HepG2 (cell line): Measurements from ENCODE around the gene EFNA3. TPM values are rescaled to one million over a fixed set of nuclear protein-coding genes. Genes with fewer than 3 reads are reported as not detected.
A peak's percentile ranks its signal among the peaks of the same experiment; 100 is the strongest.

Experiments
- HDAC2 ChIP-seq: sonication (generic); formaldehyde crosslinking; IDR thresholded peaks from 2 replicates; pipeline ENCODE4 v1.4.0; 2020; ENCODE audit warnings: missing genetic modification reagents
- KAT2B ChIP-seq: fragments of 150-350 bp; IDR thresholded peaks from 2 replicates; pipeline ENCODE4 v1.6.1; 2014; ENCODE audit warnings: low read depth, low read length, borderline replicate concordance
- SNAI1 ChIP-seq: sonication (generic); formaldehyde crosslinking; IDR thresholded peaks from 2 replicates; pipeline ENCODE4 v1.5.0; 2020; ENCODE audit warnings: mild to moderate bottlenecking, missing genetic modification reagents, borderline replicate concordance
- ZC3H4 ChIP-seq: sonication (generic); formaldehyde crosslinking; IDR thresholded peaks from 2 replicates; pipeline ENCODE4 v1.4.0; 2020; ENCODE audit warnings: missing genetic modification reagents, borderline replicate concordance
- ZZZ3 ChIP-seq: sonication (generic); formaldehyde crosslinking; IDR thresholded peaks from 2 replicates; pipeline ENCODE4 v1.4.0; 2020; ENCODE audit warnings: missing genetic modification reagents, mild to moderate bottlenecking, borderline replicate concordance
- polyA plus RNA-seq, 8 experiments: library from polyadenylated mRNA; depleted of rRNA in 3 of 8; stranded (reverse) in 7 of 8; unstranded in 1 of 8; fragments of >200 nt; fragmentation: Illumina TruSeq in 4 of 8; extraction: Trizol in 4 of 8; gene quantifications; 2 replicates each; pipeline versions ENCODE4 v1.2.1 to v1.2.3, GENCODE V29; 2011 to 2016; ENCODE audit warnings: low read depth in 4 of 8, missing spikeins in 1 of 8, mixed read lengths in 1 of 8; ENCODE audit not compliant: insufficient read depth in 1 of 8
- total RNA-seq, 5 experiments: library from RNA; depleted of rRNA; stranded (reverse); fragments of >200 nt; fragmentation: Illumina TruSeq; extraction: Trizol; gene quantifications; 2 replicates each; pipeline ENCODE4 v1.2.3, GENCODE V29; 2016; ENCODE audit warnings: low read depth in 1 of 5
- TF ChIP-seq, protein P1 (sequence below): sonication (generic); formaldehyde crosslinking; IDR thresholded peaks from 2 replicates; pipeline ENCODE4 v1.5.1; 2020; ENCODE audit warnings: missing genetic modification reagents, mild to moderate bottlenecking, borderline replicate concordance
- TF ChIP-seq, protein P2 (sequence below): sonication (generic); formaldehyde crosslinking; IDR thresholded peaks from 2 replicates; pipeline ENCODE4 v1.5.0; 2020; ENCODE audit warnings: missing genetic modification reagents
- TF ChIP-seq, protein P3 (sequence below): sonication (generic); formaldehyde crosslinking; IDR thresholded peaks from 2 replicates; pipeline ENCODE4 v1.4.0; 2020; ENCODE audit warnings: missing genetic modification reagents
- TF ChIP-seq, protein P4 (sequence below): sonication (generic); formaldehyde crosslinking; IDR thresholded peaks from 2 replicates; pipeline ENCODE4 v1.9.0; 2022; ENCODE audit warnings: missing genetic modification reagents, mild to moderate bottlenecking, borderline replicate concordance
- TF ChIP-seq, protein P5 (sequence below): sonication (generic); formaldehyde crosslinking; IDR thresholded peaks from 2 replicates; pipeline ENCODE4 v1.4.0; 2020; ENCODE audit warnings: missing genetic modification reagents

The EFNA3 gene
- total and polyA plus RNA-seq, 2 of the 13 experiments (the other 11 are each of a cell fraction or from before 2014, with no cell fraction given): 1.0 to 5.7 TPM

DNA sequence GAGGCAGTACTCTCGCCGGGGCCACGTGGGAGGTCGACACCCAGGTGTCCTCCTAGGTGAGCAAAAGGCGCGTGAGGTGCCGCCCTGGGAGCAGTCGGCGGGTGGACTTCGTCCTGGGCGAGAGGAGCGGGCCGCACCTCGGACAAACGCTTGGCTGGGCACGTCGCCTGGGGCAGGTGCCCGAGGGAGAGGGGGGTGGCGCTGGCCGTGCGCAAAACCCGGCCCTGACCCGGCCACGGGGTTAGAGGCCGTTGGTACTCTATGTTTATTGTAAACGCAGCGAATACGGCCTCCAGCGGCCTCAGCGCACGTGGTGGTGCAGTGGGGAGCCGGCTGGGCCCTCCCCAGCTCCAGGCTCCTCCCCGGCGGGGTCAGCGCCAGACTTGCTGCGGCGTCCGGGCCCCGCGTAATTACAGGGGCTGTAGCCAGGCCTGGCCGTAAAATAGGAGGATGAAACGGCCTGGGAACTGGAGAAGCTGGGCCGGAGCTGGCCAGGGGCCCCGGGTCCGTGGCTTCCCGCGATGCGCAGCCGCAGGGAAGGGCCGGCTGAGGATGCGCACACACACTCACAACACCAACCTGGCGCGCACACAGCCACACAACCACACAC, 47.4 kb downstream of the EFNA3 start (continued):
- peak; percentile 82 for TF ChIP-seq ZC3H4 (CRISPR knock-in tag)
- TF ChIP-seq, protein P1, sequence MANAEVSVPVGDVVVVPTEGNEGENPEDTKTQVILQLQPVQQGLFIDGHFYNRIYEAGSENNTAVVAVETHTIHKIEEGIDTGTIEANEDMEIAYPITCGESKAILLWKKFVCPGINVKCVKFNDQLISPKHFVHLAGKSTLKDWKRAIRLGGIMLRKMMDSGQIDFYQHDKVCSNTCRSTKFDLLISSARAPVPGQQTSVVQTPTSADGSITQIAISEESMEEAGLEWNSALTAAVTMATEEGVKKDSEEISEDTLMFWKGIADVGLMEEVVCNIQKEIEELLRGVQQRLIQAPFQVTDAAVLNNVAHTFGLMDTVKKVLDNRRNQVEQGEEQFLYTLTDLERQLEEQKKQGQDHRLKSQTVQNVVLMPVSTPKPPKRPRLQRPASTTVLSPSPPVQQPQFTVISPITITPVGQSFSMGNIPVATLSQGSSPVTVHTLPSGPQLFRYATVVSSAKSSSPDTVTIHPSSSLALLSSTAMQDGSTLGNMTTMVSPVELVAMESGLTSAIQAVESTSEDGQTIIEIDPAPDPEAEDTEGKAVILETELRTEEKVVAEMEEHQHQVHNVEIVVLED (CRISPR knock-in tag): peak; percentile 85
- TF ChIP-seq, protein P2, sequence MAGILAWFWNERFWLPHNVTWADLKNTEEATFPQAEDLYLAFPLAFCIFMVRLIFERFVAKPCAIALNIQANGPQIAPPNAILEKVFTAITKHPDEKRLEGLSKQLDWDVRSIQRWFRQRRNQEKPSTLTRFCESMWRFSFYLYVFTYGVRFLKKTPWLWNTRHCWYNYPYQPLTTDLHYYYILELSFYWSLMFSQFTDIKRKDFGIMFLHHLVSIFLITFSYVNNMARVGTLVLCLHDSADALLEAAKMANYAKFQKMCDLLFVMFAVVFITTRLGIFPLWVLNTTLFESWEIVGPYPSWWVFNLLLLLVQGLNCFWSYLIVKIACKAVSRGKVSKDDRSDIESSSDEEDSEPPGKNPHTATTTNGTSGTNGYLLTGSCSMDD (CRISPR knock-in tag): no peak
- TF ChIP-seq HDAC2 (CRISPR knock-in tag): peak; percentile 96
- TF ChIP-seq, protein P3, sequence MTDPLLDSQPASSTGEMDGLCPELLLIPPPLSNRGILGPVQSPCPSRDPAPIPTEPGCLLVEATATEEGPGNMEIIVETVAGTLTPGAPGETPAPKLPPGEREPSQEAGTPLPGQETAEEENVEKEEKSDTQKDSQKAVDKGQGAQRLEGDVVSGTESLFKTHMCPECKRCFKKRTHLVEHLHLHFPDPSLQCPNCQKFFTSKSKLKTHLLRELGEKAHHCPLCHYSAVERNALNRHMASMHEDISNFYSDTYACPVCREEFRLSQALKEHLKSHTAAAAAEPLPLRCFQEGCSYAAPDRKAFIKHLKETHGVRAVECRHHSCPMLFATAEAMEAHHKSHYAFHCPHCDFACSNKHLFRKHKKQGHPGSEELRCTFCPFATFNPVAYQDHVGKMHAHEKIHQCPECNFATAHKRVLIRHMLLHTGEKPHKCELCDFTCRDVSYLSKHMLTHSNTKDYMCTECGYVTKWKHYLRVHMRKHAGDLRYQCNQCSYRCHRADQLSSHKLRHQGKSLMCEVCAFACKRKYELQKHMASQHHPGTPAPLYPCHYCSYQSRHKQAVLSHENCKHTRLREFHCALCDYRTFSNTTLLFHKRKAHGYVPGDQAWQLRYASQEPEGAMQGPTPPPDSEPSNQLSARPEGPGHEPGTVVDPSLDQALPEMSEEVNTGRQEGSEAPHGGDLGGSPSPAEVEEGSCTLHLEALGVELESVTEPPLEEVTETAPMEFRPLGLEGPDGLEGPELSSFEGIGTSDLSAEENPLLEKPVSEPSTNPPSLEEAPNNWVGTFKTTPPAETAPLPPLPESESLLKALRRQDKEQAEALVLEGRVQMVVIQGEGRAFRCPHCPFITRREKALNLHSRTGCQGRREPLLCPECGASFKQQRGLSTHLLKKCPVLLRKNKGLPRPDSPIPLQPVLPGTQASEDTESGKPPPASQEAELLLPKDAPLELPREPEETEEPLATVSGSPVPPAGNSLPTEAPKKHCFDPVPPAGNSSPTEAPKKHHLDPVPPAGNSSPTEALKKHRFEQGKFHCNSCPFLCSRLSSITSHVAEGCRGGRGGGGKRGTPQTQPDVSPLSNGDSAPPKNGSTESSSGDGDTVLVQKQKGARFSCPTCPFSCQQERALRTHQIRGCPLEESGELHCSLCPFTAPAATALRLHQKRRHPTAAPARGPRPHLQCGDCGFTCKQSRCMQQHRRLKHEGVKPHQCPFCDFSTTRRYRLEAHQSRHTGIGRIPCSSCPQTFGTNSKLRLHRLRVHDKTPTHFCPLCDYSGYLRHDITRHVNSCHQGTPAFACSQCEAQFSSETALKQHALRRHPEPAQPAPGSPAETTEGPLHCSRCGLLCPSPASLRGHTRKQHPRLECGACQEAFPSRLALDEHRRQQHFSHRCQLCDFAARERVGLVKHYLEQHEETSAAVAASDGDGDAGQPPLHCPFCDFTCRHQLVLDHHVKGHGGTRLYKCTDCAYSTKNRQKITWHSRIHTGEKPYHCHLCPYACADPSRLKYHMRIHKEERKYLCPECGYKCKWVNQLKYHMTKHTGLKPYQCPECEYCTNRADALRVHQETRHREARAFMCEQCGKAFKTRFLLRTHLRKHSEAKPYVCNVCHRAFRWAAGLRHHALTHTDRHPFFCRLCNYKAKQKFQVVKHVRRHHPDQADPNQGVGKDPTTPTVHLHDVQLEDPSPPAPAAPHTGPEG (CRISPR knock-in tag): no peak
- TF ChIP-seq ZZZ3 (CRISPR knock-in tag): peak; percentile 79; the same call in 1 of the 2 replicates
- TF ChIP-seq, protein P4, sequence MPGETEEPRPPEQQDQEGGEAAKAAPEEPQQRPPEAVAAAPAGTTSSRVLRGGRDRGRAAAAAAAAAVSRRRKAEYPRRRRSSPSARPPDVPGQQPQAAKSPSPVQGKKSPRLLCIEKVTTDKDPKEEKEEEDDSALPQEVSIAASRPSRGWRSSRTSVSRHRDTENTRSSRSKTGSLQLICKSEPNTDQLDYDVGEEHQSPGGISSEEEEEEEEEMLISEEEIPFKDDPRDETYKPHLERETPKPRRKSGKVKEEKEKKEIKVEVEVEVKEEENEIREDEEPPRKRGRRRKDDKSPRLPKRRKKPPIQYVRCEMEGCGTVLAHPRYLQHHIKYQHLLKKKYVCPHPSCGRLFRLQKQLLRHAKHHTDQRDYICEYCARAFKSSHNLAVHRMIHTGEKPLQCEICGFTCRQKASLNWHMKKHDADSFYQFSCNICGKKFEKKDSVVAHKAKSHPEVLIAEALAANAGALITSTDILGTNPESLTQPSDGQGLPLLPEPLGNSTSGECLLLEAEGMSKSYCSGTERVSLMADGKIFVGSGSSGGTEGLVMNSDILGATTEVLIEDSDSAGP: peak; percentile 97
- TF ChIP-seq, protein P5, sequence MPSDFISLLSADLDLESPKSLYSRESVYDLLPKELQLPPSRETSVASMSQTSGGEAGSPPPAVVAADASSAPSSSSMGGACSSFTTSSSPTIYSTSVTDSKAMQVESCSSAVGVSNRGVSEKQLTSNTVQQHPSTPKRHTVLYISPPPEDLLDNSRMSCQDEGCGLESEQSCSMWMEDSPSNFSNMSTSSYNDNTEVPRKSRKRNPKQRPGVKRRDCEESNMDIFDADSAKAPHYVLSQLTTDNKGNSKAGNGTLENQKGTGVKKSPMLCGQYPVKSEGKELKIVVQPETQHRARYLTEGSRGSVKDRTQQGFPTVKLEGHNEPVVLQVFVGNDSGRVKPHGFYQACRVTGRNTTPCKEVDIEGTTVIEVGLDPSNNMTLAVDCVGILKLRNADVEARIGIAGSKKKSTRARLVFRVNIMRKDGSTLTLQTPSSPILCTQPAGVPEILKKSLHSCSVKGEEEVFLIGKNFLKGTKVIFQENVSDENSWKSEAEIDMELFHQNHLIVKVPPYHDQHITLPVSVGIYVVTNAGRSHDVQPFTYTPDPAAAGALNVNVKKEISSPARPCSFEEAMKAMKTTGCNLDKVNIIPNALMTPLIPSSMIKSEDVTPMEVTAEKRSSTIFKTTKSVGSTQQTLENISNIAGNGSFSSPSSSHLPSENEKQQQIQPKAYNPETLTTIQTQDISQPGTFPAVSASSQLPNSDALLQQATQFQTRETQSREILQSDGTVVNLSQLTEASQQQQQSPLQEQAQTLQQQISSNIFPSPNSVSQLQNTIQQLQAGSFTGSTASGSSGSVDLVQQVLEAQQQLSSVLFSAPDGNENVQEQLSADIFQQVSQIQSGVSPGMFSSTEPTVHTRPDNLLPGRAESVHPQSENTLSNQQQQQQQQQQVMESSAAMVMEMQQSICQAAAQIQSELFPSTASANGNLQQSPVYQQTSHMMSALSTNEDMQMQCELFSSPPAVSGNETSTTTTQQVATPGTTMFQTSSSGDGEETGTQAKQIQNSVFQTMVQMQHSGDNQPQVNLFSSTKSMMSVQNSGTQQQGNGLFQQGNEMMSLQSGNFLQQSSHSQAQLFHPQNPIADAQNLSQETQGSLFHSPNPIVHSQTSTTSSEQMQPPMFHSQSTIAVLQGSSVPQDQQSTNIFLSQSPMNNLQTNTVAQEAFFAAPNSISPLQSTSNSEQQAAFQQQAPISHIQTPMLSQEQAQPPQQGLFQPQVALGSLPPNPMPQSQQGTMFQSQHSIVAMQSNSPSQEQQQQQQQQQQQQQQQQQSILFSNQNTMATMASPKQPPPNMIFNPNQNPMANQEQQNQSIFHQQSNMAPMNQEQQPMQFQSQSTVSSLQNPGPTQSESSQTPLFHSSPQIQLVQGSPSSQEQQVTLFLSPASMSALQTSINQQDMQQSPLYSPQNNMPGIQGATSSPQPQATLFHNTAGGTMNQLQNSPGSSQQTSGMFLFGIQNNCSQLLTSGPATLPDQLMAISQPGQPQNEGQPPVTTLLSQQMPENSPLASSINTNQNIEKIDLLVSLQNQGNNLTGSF (CRISPR knock-in tag): peak; percentile 82
- peak; percentile 94; the same call in 1 of the 2 replicates for TF ChIP-seq SNAI1 (CRISPR knock-in tag)
- no peak for TF ChIP-seq KAT2B
